SK-N-MC (cell line): ENCODE data around the gene THBS2.

Source experiments
- DNase-seq: peaks from one replicate; pipeline ENCODE4 v3.0.0-alpha.2; 2011; ENCODE audit warnings: low read depth, low spot score
- H3K27ac ChIP-seq: fragments of 200-600 bp; sonication (generic); 2 replicates; pipeline ENCODE4 v1.5.1; 2016; ENCODE audit warnings: mixed run types
- H3K36me3 ChIP-seq: fragments of 200-600 bp; sonication (generic); 2 replicates; pipeline ENCODE4 v1.6.1; 2017; ENCODE audit warnings: antibody characterized with exemption, low read length, mixed read lengths; ENCODE audit not compliant: insufficient read depth
- H3K4me3 ChIP-seq: fragments of 200-600 bp; sonication (generic); 2 replicates; pipeline ENCODE4 v1.5.1; 2016
- H3K9ac ChIP-seq: fragments of 200-600 bp; sonication (generic); 2 replicates; pipeline ENCODE4 v1.8.0; 2017; ENCODE audit warnings: mixed run types, mixed read lengths; ENCODE audit not compliant: insufficient read length
- H3K9me3 ChIP-seq: fragments of 200-600 bp; sonication (generic); 2 replicates; pipeline ENCODE4 v1.6.1; 2017; ENCODE audit warnings: low read depth, mild to moderate bottlenecking, antibody characterized with exemption, low read length, moderate library complexity, mixed read lengths
- EZH2 ChIP-seq: fragments of 200-600 bp; sonication (generic); IDR thresholded peaks from one replicate; pipeline ENCODE4 v1.6.1; 2017; ENCODE audit warnings: antibody characterized with exemption
- FOXP2 ChIP-seq: optimal IDR thresholded peaks from 2 replicates; pipeline ENCODE3; 2011; ENCODE audit warnings: mild to moderate bottlenecking, moderate library complexity; ENCODE audit not compliant: insufficient read depth; ENCODE audit errors: extremely low read length, control extremely low read depth
- POLR2AphosphoS5 ChIP-seq: IDR thresholded peaks from 2 replicates; pipeline ENCODE4 v1.6.1; 2012; ENCODE audit warnings: mild to moderate bottlenecking, low read depth, low read length, borderline replicate concordance

THBS2 gene

GRCh38 chr6:169291646-169292337 lies 38.1 kb upstream of the THBS2 start:
- H3K36me3 ChIP-seq: no peaks in the 10 kb centered on the region
- H3K9ac ChIP-seq: no peak overlapping the region
- no peak for DNase-seq
- no peak overlapping the region for H3K27ac ChIP-seq
- no peaks in the 10 kb centered on the region for H3K9me3 ChIP-seq
- TF ChIP-seq FOXP2: no peak
- TF ChIP-seq POLR2AphosphoS5: no peak
- TF ChIP-seq EZH2: no peak
- no peak overlapping the region for H3K4me3 ChIP-seq

- Histone ChIP-seq H3K9me3 (no peaks in the 10 kb centered on the region), H3K9ac (no peak overlapping the region), H3K36me3 (no peaks in the 10 kb centered on the region), H3K4me3 (no peak overlapping the region), H3K27ac (no peak overlapping the region)
- TF ChIP-seq POLR2AphosphoS5 (no peak), EZH2 (no peak), FOXP2 (no peak)
- no peak for DNase-seq
Measured at GRCh38 chr6:169291148-169291547, 37.5 kb upstream of the THBS2 start.

- DNase-seq: no peak
Measured at GRCh38 chr6:169289619-169290339, 36.1 kb upstream of the THBS2 start.

GRCh38 chr6:169289257-169289618 lies 35.6 kb upstream of the THBS2 start:
- Histone ChIP-seq H3K9me3 (no peaks in the 10 kb centered on the region), H3K27ac (no peak overlapping the region), H3K4me3 (no peak overlapping the region), H3K9ac (no peak overlapping the region), H3K36me3 (no peaks in the 10 kb centered on the region)
- TF ChIP-seq EZH2 (no peak), POLR2AphosphoS5 (no peak), FOXP2 (no peak)
- no peak for DNase-seq

More at GRCh38 chr6:169289619-169290339, 36.1 kb upstream of the THBS2 start:
- H3K9ac ChIP-seq: no peak overlapping the region
- TF ChIP-seq FOXP2 (no peak), EZH2 (no peak), POLR2AphosphoS5 (no peak)
- no peak overlapping the region for H3K27ac ChIP-seq
- no peaks in the 10 kb centered on the region for H3K9me3 ChIP-seq
- H3K36me3 ChIP-seq: no peaks in the 10 kb centered on the region
- no peak overlapping the region for H3K4me3 ChIP-seq

GRCh38 chr6:169288591-169288990 lies 34.9 kb upstream of the THBS2 start:
- TF ChIP-seq EZH2 (no peak), POLR2AphosphoS5 (no peak)
- H3K9ac ChIP-seq: no peak overlapping the region
- no peak for DNase-seq

GRCh38 chr6:169287675-169288074 lies 34.0 kb upstream of the THBS2 start:
- H3K9ac ChIP-seq: no peak overlapping the region
- TF ChIP-seq POLR2AphosphoS5: no peak
- TF ChIP-seq FOXP2: no peak
- TF ChIP-seq EZH2: no peak
- H3K9me3 ChIP-seq: no peaks in the 10 kb centered on the region
- H3K27ac ChIP-seq: no peak overlapping the region
- DNase-seq: no peak
- no peaks in the 10 kb centered on the region for H3K36me3 ChIP-seq
- no peak overlapping the region for H3K4me3 ChIP-seq

More at GRCh38 chr6:169288591-169288990, 34.9 kb upstream of the THBS2 start:
- no peak overlapping the region for H3K4me3 ChIP-seq
- H3K9me3 ChIP-seq: no peaks in the 10 kb centered on the region
- H3K27ac ChIP-seq: no peak overlapping the region
- H3K36me3 ChIP-seq: no peaks in the 10 kb centered on the region

GRCh38 chr6:169286961-169287360 lies 33.3 kb upstream of the THBS2 start:
- Histone ChIP-seq H3K9ac (no peak overlapping the region), H3K4me3 (no peak overlapping the region), H3K9me3 (no peaks in the 10 kb centered on the region), H3K27ac (no peak overlapping the region), H3K36me3 (no peaks in the 10 kb centered on the region)
- TF ChIP-seq FOXP2 (no peak), POLR2AphosphoS5 (no peak), EZH2 (no peak)
- DNase-seq: no peak

- no peak overlapping the region for H3K9ac ChIP-seq
- no peaks in the 10 kb centered on the region for H3K36me3 ChIP-seq
- no peaks in the 10 kb centered on the region for H3K9me3 ChIP-seq
- H3K27ac ChIP-seq: no peak overlapping the region
- no peak for TF ChIP-seq POLR2AphosphoS5
- no peak for DNase-seq
- no peak overlapping the region for H3K4me3 ChIP-seq
Measured at GRCh38 chr6:169285165-169285564, 31.5 kb upstream of the THBS2 start.
